WTC11 (cell line): Measurements from ENCODE around the gene CELF1. TPM values are rescaled to one million over a fixed set of nuclear protein-coding genes. Genes with fewer than 3 reads are reported as not detected.

Experiments used
- AFF4 ChIP-seq: sonication (generic); formaldehyde crosslinking; IDR thresholded peaks from 2 replicates; pipeline ENCODE4 v1.8.1; 2023; ENCODE audit warnings: mild to moderate bottlenecking, missing genetic modification reagents, borderline replicate concordance
- ATF1 ChIP-seq: sonication (generic); formaldehyde crosslinking; IDR thresholded peaks from 2 replicates; pipeline ENCODE4 v1.8.1; 2023; ENCODE audit warnings: mild to moderate bottlenecking, moderate library complexity, missing genetic modification reagents
- ATF3 ChIP-seq: sonication (generic); formaldehyde crosslinking; conservative IDR thresholded peaks from 2 replicates; pipeline ENCODE4 v1.8.1; 2022; ENCODE audit warnings: mild to moderate bottlenecking, missing genetic modification reagents
- CBFB ChIP-seq: sonication (generic); formaldehyde crosslinking; IDR thresholded peaks from 2 replicates; pipeline ENCODE4 v1.8.1; 2022; ENCODE audit warnings: mild to moderate bottlenecking, low read depth, missing genetic modification reagents
- CREB1 ChIP-seq: sonication (generic); formaldehyde crosslinking; IDR thresholded peaks from 2 replicates; pipeline ENCODE4 v1.8.0; 2023; ENCODE audit warnings: mild to moderate bottlenecking, missing genetic modification reagents
- E2F1 ChIP-seq: sonication (generic); formaldehyde crosslinking; IDR thresholded peaks from 2 replicates; pipeline ENCODE4 v1.8.0; 2022; ENCODE audit warnings: mild to moderate bottlenecking, missing genetic modification reagents
- E2F4 ChIP-seq: sonication (generic); formaldehyde crosslinking; IDR thresholded peaks from 2 replicates; pipeline ENCODE4 v1.8.1; 2022; ENCODE audit warnings: low read depth, mild to moderate bottlenecking, moderate library complexity, missing genetic modification reagents, borderline replicate concordance
- EMX1 ChIP-seq: fragments of 250-450 bp; sonication (Bioruptor Pico); IDR thresholded peaks from 2 replicates; pipeline ENCODE4 v1.8.0; 2021; ENCODE audit warnings: mild to moderate bottlenecking
- ETV6 ChIP-seq: sonication (generic); formaldehyde crosslinking; IDR thresholded peaks from 2 replicates; pipeline ENCODE4 v1.8.1; 2022; ENCODE audit warnings: mild to moderate bottlenecking, missing genetic modification reagents
- FOXJ3 ChIP-seq: sonication (generic); formaldehyde crosslinking; IDR thresholded peaks from 2 replicates; pipeline ENCODE4 v1.9.0; 2021; ENCODE audit warnings: missing genetic modification reagents, mild to moderate bottlenecking, borderline replicate concordance
- HMGXB4 ChIP-seq: sonication (generic); formaldehyde crosslinking; IDR thresholded peaks from 2 replicates; pipeline ENCODE4 v1.8.1; 2023; ENCODE audit warnings: mild to moderate bottlenecking, moderate library complexity, missing genetic modification reagents
- IRF2 ChIP-seq: sonication (generic); formaldehyde crosslinking; IDR thresholded peaks from 2 replicates; pipeline ENCODE4 v1.8.0; 2022; ENCODE audit warnings: low read depth, missing genetic modification reagents, borderline replicate concordance
- KAT7 ChIP-seq: sonication (generic); formaldehyde crosslinking; IDR thresholded peaks from 2 replicates; pipeline ENCODE4 v1.8.1; 2023; ENCODE audit warnings: missing genetic modification reagents, mild to moderate bottlenecking, borderline replicate concordance
- MAX ChIP-seq: sonication (generic); formaldehyde crosslinking; IDR thresholded peaks from 2 replicates; pipeline ENCODE4 v1.8.0; 2022; ENCODE audit warnings: mild to moderate bottlenecking, missing genetic modification reagents
- NFATC4 ChIP-seq: fragments of 250-450 bp; sonication (Bioruptor Pico); IDR thresholded peaks from 2 replicates; pipeline ENCODE4 v1.9.0; 2021; ENCODE audit warnings: mild to moderate bottlenecking
- NFE2L1 ChIP-seq: sonication (generic); formaldehyde crosslinking; IDR thresholded peaks from 2 replicates; pipeline ENCODE4 v1.8.1; 2023; ENCODE audit warnings: missing genetic modification reagents
- NR3C1 ChIP-seq: sonication (generic); formaldehyde crosslinking; conservative IDR thresholded peaks from 2 replicates; pipeline ENCODE4 v1.8.1; 2023; ENCODE audit warnings: low read depth, mild to moderate bottlenecking, missing genetic modification reagents
- PRRX2 ChIP-seq: fragments of 250-450 bp; sonication (Bioruptor Pico); IDR thresholded peaks from 2 replicates; pipeline ENCODE4 v1.8.0; 2021; ENCODE audit warnings: mild to moderate bottlenecking
- RORB ChIP-seq: fragments of 250-450 bp; sonication (Bioruptor Pico); IDR thresholded peaks from 2 replicates; pipeline ENCODE4 v1.9.0; 2021; ENCODE audit warnings: mild to moderate bottlenecking
- SMAD3 ChIP-seq: sonication (generic); formaldehyde crosslinking; IDR thresholded peaks from 2 replicates; pipeline ENCODE4 v1.8.0; 2022; ENCODE audit warnings: missing genetic modification reagents, mild to moderate bottlenecking, borderline replicate concordance
- SP1 ChIP-seq: sonication (generic); formaldehyde crosslinking; conservative IDR thresholded peaks from 2 replicates; pipeline ENCODE4 v1.8.1; 2022; ENCODE audit warnings: missing genetic modification reagents
- TP53 ChIP-seq: sonication (generic); formaldehyde crosslinking; IDR thresholded peaks from 2 replicates; pipeline ENCODE4 v1.8.1; 2023; ENCODE audit warnings: mild to moderate bottlenecking, missing genetic modification reagents
- USF2 ChIP-seq: sonication (generic); formaldehyde crosslinking; IDR thresholded peaks from 2 replicates; pipeline ENCODE4 v1.8.1; 2023; ENCODE audit warnings: mild to moderate bottlenecking, missing genetic modification reagents, moderate library complexity
- ZBTB21 ChIP-seq: sonication (generic); formaldehyde crosslinking; IDR thresholded peaks from 2 replicates; pipeline ENCODE4 v1.8.1; 2023; ENCODE audit warnings: mild to moderate bottlenecking, missing genetic modification reagents, borderline replicate concordance
- ZNF121 ChIP-seq: sonication (generic); formaldehyde crosslinking; IDR thresholded peaks from 2 replicates; pipeline ENCODE4 v1.8.0; 2023; ENCODE audit warnings: missing genetic modification reagents
- ZNF219 ChIP-seq: sonication (generic); formaldehyde crosslinking; IDR thresholded peaks from 2 replicates; pipeline ENCODE4 v1.8.0; 2023; ENCODE audit warnings: missing genetic modification reagents, mild to moderate bottlenecking, borderline replicate concordance
- ZNF263 ChIP-seq: sonication (generic); formaldehyde crosslinking; IDR thresholded peaks from 2 replicates; pipeline ENCODE4 v1.8.1; 2022; ENCODE audit warnings: low read depth, mild to moderate bottlenecking, moderate library complexity, missing genetic modification reagents
- total RNA-seq: library from RNA; stranded (reverse); gene quantifications from 3 replicates; pipeline ENCODE4 v1.2.3, GENCODE V29; 2021

CELF1 gene
- total RNA-seq, 1 experiment from 2014 or later: 177 TPM

- no peak for TF ChIP-seq USF2 (CRISPR knock-in tag)
- peak; percentile 56; the same call in 1 of the 2 replicates for TF ChIP-seq ATF1 (CRISPR knock-in tag)
- no peak for TF ChIP-seq TP53 (CRISPR knock-in tag)
- TF ChIP-seq NR3C1 (CRISPR knock-in tag): no peak
- TF ChIP-seq CREB1 (CRISPR knock-in tag): peak; percentile 79; the same call in 1 of the 2 replicates
- no peak for TF ChIP-seq FOXJ3 (CRISPR knock-in tag)
- peak; percentile 81; the same call in 1 of the 2 replicates for TF ChIP-seq EMX1 (CRISPR knock-in tag)
- no peak for TF ChIP-seq NFATC4 (CRISPR knock-in tag)
- TF ChIP-seq KAT7 (CRISPR knock-in tag): no peak; the same call in 1 of the 2 replicates
- TF ChIP-seq ZNF263: no peak
- TF ChIP-seq SMAD3: peak; percentile 56
- TF ChIP-seq E2F1 (CRISPR knock-in tag): no peak; the same call in 1 of the 2 replicates
- no peak for TF ChIP-seq IRF2 (CRISPR knock-in tag)
- peak; percentile 88 for TF ChIP-seq MAX
- no peak for TF ChIP-seq ATF3 (CRISPR knock-in tag)
- no peak for TF ChIP-seq ZNF219 (CRISPR knock-in tag)
- TF ChIP-seq E2F4: no peak
- no peak for TF ChIP-seq AFF4 (CRISPR knock-in tag)
- TF ChIP-seq RORB (CRISPR knock-in tag): no peak
- peak; percentile 40; the same call in 1 of the 2 replicates for TF ChIP-seq PRRX2 (CRISPR knock-in tag)
- peak; percentile 79; the same call in 1 of the 2 replicates for TF ChIP-seq CBFB (CRISPR knock-in tag)
- peak; percentile 59; the same call in 1 of the 2 replicates for TF ChIP-seq NFE2L1 (CRISPR knock-in tag)
- TF ChIP-seq SP1 (CRISPR knock-in tag): peak; percentile 89
- no peak for TF ChIP-seq ZNF121 (CRISPR knock-in tag)
- TF ChIP-seq HMGXB4 (CRISPR knock-in tag): peak; percentile 60; the same call in 1 of the 2 replicates
- peak; percentile 94; the same call in 1 of the 2 replicates for TF ChIP-seq ETV6 (CRISPR knock-in tag)
- TF ChIP-seq ZBTB21: no peak; the same call in 1 of the 2 replicates
Observed at GRCh38 chr11:47578524-47579494, 25.9 kb upstream of the CELF1 start, which contains the start of the genes KBTBD4 and NDUFS3 (continued).
